GM04504 (cell line): ENCODE results near the gene SLC26A4.

Experiments
- DNase-seq: peaks from one replicate; pipeline ENCODE4 v3.0.0-alpha.2; 2012; ENCODE audit warnings: low read depth

SLC26A4 gene

GRCh38 chr7:107696330-107696946, 35.8 kb downstream of the SLC26A4 start:
- DNase-seq = no peak

- no peak for DNase-seq
Measured at GRCh38 chr7:107697321-107698049, 36.9 kb downstream of the SLC26A4 start.

- no peak for DNase-seq
Measured at GRCh38 chr7:107700570-107700969, 39.9 kb downstream of the SLC26A4 start.

GRCh38 chr7:107701191-107701590, 40.6 kb downstream of the SLC26A4 start:
- DNase-seq = no peak

DNA sequence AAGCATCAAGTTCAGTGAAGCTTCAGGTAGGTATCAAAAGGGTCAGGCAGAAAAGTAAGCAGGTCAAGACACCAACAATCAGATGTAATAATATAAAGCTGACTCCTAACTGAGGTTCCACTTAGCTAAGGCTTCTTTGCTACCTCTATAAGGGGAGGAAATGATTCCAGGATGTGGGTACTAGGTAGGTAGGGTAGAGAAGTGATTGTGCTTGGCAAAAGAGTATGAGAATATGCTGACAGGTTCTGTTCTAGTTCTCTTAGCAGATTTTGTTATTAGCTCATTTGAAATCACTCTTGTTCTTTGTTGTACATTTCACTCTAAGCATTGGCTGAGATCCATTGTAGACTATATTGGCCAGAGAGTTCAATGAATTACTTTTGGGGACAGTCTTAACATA, 42.6 kb downstream of the SLC26A4 start:
- DNase-seq = no peak

DNA sequence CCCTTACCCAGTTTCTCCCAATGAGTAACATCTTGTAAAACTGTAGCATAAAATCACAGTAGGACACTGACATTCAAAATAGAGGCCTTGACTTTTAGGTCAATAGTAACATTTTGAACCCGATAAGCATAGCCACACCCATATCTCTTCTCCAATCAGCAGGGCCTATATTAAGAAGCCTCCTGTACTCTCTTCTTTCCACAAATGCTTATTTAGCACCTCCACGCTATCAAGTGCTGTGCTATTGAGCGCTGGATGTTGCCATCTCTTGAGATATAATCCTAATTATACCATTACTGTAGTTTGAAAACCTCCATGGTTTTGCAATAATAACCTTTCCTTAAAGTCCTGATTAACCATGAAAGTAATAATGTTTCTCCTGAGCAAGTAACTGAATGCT, 43.2 kb downstream of the SLC26A4 start:
- no peak for DNase-seq

- no peak for DNase-seq
Measured at GRCh38 chr7:107708956-107709355, 48.3 kb downstream of the SLC26A4 start.

DNA sequence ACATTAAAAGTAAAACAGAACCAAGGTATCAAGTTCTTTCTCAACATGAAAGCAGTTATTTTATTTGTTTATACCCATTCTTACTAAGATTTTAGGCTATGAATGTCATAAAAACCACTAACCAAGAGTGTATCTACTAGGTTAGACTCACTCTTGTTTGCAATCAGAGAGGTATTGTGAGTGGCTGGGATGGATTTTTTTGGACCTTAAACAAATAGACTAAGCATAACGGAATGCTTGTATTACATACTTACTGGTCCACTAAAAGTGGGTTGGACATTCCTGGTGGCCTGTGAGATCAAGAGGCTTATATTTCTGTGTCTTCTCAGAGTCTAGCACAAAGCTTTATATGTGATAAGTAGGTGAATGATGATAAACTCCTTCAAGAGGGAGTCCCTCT, 50.7 kb downstream of the SLC26A4 start:
- no peak for DNase-seq

DNA sequence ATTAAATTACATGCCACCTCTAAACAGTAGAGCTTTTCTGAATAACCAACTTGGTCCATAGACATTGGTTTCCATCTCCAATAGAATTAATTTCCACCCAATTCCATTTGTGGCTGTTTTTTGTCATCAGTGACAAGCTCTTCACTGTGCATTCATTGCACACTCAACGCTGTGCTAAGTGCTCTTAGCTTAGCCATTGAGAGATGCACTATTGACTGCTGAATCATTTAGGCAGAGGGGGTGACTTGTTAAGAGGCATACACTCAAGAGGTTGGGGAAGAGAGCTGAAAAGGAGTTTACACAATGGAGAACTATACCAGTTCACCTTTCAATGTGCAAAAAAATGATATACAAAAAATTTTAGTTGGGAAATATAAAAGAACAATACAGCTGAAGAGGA, 51.4 kb downstream of the SLC26A4 start:
- DNase-seq = no peak

DNA sequence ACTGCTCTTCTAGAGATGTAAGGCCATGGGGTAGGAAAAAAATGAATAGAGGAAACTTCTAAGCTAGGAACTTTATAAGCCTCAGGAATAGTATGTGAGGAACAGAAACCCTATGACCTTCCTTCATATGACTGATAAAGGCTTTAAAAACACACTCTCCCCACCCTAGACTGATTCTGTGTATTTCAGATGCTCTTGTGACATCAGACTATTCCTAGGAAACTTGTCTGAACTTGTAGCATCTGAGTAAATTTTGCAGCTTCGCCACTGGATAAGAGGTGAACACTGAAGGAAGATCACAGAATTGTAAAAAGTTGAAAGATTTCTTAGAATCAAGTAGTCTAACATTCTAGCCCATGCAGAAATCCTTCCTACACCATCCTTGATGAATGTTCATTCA, 52.3 kb downstream of the SLC26A4 start:
- no peak for DNase-seq

DNA sequence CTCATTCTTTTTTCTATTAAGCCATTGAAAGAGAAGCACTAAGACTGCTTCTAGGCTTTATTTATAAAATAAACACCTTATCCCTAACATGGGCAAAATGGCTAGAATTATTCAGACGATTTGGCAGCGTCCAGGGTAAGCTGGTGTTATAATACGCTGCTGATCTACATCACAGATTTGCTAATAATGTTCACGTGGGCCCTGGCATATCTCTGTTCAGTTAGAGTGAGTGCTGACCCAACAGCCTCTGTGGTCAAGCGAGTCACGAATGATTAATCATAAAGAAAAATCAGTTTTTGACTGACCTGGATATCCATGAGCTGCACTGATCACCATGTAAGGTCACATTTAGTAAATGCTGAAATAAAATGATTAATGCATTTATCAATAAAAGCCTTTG, 54.9 kb downstream of the SLC26A4 start:
- no peak for DNase-seq

DNA sequence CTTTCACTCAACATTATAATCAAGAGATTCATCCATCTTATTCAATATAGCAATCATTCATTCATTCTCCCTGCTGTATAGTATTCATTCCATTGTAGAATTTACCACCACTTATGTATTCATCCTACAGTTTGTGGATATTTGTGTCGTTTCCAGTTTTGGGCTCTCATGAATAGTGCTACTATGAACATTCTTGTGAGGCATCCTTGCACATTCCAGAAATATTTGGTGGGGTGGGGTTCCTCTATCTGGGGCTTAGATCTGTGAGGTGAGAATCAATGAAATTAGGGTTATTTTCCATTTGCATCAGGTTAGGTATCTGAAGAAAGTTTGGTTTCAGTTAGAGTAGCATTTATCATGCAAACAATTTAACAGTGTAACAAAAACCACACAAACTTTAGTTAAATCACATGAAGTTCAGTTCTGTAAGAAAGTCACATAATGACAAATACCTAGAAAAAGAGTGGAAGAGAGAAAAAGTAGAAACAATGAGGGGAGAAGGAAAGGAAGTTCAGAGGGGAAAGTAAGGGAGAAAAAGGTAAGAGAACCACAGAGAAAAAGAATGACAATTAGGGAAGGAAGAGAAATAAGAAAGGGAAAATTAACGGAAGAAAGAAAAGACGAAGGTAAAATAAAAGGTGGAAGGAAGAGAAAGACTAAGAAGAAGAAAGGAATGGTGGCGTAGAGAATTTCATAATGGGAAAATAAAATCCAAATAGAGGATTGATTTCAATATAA, 58.0 kb downstream of the SLC26A4 start:
- DNase-seq = no peak

DNA sequence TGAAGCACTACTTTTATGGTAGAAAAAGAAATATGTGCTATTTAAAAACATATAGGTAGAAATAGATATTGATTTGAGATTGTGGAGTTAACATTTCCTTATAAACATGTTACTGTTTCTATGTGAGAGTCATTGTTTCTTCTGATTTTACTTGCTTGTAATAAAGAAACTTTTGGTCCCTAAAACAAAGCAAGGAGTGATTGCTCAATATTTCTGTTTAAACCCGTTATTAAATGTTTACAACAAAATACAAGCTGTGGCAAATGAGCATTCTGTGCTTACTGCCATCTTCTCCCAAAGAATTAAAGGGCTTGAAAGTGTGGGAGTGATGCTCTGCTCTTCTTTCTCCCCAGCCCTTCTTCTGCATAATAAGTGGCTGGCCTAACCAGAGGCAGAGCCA, 60.7 kb downstream of the SLC26A4 start:
- DNase-seq = no peak

GRCh38 chr7:107723255-107723654, 62.6 kb downstream of the SLC26A4 start:
- DNase-seq = no peak

GRCh38 chr7:107725138-107725740, 64.6 kb downstream of the SLC26A4 start:
- no peak for DNase-seq

- no peak for DNase-seq
Measured at GRCh38 chr7:107726356-107727130, 65.9 kb downstream of the SLC26A4 start.

- no peak for DNase-seq
Measured at GRCh38 chr7:107728276-107728675, 67.6 kb downstream of the SLC26A4 start.

GRCh38 chr7:107742678-107743566, 82.3 kb downstream of the SLC26A4 start:
- DNase-seq = no peak

DNA sequence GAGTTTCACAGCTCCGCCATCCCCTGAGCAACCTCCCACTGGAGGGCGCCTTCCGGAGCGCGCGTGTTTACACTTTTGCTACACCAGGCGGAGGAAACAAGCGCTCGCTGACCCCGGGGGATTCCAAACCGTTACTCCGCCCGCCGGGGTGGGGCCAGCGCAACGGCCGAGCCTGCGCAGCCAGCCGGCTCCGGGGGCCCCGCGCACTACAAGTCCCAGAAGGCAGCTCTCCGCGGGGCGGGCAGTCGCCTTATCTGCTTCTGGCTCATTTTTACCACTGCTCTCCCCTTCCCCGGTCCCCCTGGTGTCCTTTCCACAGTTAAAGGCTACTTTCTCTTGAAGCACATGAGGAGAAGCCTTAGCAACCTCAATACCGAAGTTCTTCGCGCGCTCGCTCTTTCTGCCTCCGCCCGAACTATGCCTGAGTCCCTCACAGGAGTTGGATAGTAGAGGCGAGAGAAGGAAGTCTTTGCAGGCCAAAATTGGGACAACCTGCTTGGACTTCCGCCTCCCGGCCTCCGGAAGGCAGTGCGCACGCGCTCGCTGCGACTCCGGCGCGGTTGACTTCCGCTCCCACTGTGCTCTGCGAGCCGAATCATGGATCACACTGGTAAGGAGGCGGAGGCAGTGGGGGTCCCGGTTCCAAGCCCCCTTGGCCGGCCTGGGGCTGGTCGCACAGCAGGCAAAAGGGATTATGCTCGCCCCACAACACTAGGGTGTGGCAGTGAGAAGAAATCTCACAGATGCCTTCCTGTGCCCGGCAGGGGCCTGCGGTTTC, 83.1 kb downstream of the SLC26A4 start, which contains the start of gene CBLL1:
Gene CBLL1 (plus strand): TSS at position 576 of the 778 bp plus-strand sequence. CDS start 22 bp downstream, at position 598.
- DNase-seq = peak; percentile 91

DNA sequence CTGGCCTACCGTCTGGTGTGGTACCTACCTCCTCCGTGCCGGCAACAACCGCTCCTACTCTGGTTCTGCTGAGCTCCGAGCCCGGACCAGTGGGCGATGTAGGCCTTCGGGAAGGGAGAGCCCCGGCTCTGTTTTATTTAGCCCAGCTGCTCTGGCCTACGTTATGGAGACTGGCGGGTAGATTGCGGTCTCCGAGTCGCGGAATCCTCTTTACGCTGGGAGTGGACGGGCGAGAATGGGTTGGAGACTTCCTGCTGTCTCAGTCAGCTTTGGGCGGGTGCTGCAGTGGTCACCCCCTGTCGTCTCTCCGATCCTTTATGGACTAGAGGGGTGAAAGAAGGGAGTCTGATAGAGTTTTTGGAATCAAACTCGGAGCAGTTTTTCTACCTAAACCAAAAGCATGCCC, 83.7 kb downstream of the SLC26A4 start:
- DNase-seq = no peak
